Measurements from ENCODE around the gene FXYD5.

Gene FXYD5

GRCh38 chr19:35118268-35119020 lies 36.1 kb upstream of the FXYD5 start:
- peaks cover 54% of the 10 kb centered on the region for H3K27me3 ChIP-seq
- no peaks in the 10 kb centered on the region for H3K4me1 ChIP-seq (ENCODE audit: control insufficient read depth in 1 of 2, insufficient read depth in 1 of 2, low read depth in 1 of 2, low read length in 1 of 2)
- H3K36me3 ChIP-seq: no peaks in the 10 kb centered on the region
- H3K9me3 ChIP-seq: no peaks in the 10 kb centered on the region
- H3K4me3 ChIP-seq (ENCODE audit: low read depth in 1 of 2, low read length in 1 of 2): no peak overlapping the region
- no peak overlapping the region for H3K27ac ChIP-seq
- no peak for TF ChIP-seq CTCF (IDR thresholded peaks at IDR 0.05)

GRCh38 chr19:35119091-35119490 lies 35.4 kb upstream of the FXYD5 start:
- H3K4me1 ChIP-seq (ENCODE audit: control insufficient read depth in 1 of 2, insufficient read depth in 1 of 2, low read depth in 1 of 2, low read length in 1 of 2): peaks cover under 1 to 1% of the 10 kb centered on the region in 2 experiments
- no peak for TF ChIP-seq CTCF (IDR thresholded peaks at IDR 0.05)
- no peaks in the 10 kb centered on the region for H3K9me3 ChIP-seq
- no peak overlapping the region for H3K4me3 ChIP-seq (ENCODE audit: low read depth in 1 of 2, low read length in 1 of 2)
- no peak overlapping the region for H3K27ac ChIP-seq
- no peaks in the 10 kb centered on the region for H3K36me3 ChIP-seq
- peaks cover 54% of the 10 kb centered on the region for H3K27me3 ChIP-seq

- Histone ChIP-seq H3K27me3 (peaks cover 51% of the 10 kb centered on the region), H3K27ac (no peak overlapping the region), H3K36me3 (no peaks in the 10 kb centered on the region), H3K9me3 (no peaks in the 10 kb centered on the region), H3K4me3 (ENCODE audit: low read depth in 1 of 2, low read length in 1 of 2) (no peak overlapping the region), H3K4me1 (ENCODE audit: control insufficient read depth in 1 of 2, insufficient read depth in 1 of 2, low read depth in 1 of 2, low read length in 1 of 2) (peaks cover 6 to 7% of the 10 kb centered on the region in 2 experiments)
- TF ChIP-seq CTCF (IDR thresholded peaks at IDR 0.05): no peak
Measured at GRCh38 chr19:35119578-35120155, 34.9 kb upstream of the FXYD5 start.

- Histone ChIP-seq H3K9me3 (no peaks in the 10 kb centered on the region), H3K36me3 (no peaks in the 10 kb centered on the region), H3K27ac (no peak overlapping the region), H3K27me3 (peaks cover 43% of the 10 kb centered on the region), H3K4me1 (ENCODE audit: control insufficient read depth in 1 of 2, insufficient read depth in 1 of 2, low read depth in 1 of 2, low read length in 1 of 2) (peaks cover 8 to 9% of the 10 kb centered on the region in 2 experiments), H3K4me3 (ENCODE audit: low read depth in 1 of 2, low read length in 1 of 2) (no peak overlapping the region)
- no peak for TF ChIP-seq CTCF (IDR thresholded peaks at IDR 0.05)
Measured at GRCh38 chr19:35120492-35120891, 34.0 kb upstream of the FXYD5 start.

- Histone ChIP-seq H3K27me3 (peaks cover 39% of the 10 kb centered on the region), H3K4me1 (ENCODE audit: control insufficient read depth in 1 of 2, insufficient read depth in 1 of 2, low read depth in 1 of 2, low read length in 1 of 2) (peaks cover 8 to 9% of the 10 kb centered on the region in 2 experiments), H3K4me3 (ENCODE audit: low read depth in 1 of 2, low read length in 1 of 2) (no peak overlapping the region), H3K36me3 (no peaks in the 10 kb centered on the region), H3K27ac (no peak overlapping the region), H3K9me3 (no peaks in the 10 kb centered on the region)
- no peak for TF ChIP-seq CTCF (IDR thresholded peaks at IDR 0.05)
Measured at GRCh38 chr19:35120898-35121297, 33.6 kb upstream of the FXYD5 start.
